ENCODE measurements around the gene CDH4. TPM values are rescaled to one million over a fixed set of nuclear protein-coding genes. Genes with fewer than 3 reads are reported as not detected.
"Not testable (repeated sequence)": the region's sequence is repeated elsewhere in the genome, so short reads cannot be mapped to it uniquely, and the experiment has no call there.

The CDH4 gene
- total and polyA plus RNA-seq, 3 experiments from 2014 or later, result 0.22 TPM; not detected in 2

DNA sequence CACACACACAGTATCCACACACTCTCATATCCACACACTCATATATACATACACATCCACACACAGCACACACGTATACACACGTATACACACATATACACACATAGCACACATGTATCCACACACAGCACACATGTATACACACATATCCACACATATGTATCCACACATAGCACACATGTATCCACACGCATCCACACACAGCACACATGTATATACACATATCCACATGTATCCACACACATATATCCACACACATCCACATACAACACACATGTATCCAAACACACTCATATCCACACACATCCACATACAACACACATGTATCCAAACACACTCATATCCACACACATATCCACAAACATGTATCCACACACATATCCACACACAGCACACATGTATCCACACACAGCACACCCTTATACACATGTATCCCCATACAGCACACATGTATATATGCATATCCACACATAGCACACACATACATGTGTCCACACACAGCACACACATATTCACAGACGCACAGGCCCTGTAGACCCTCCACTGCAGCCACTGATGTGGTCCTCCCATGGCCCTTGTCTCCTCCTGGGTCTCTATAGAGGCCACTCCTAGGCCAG, 172.1 kb downstream of the CDH4 start:
- no peak for DNase-seq
- ChIA-PET POLR2A (no interaction called here), CTCF (no interaction called here)
- Histone ChIP-seq H3K27me3 (ENCODE audit: insufficient read depth, low read length, poor library complexity, severe bottlenecking) (no peaks in the 10 kb centered on the region), H3K4me3 (ENCODE audit: low read length) (no peak overlapping the region), H3K36me3 (ENCODE audit: insufficient read depth, low read length) (no peaks in the 10 kb centered on the region), H3K9me3 (ENCODE audit: low read length) (no peaks in the 10 kb centered on the region), H3K27ac (ENCODE audit: low read depth, low read length) (no peak overlapping the region), H3K4me1 (ENCODE audit: insufficient read depth, low read length) (no peaks in the 10 kb centered on the region)
- H3K4me1 Mint-ChIP-seq, result no peaks in the 10 kb centered on the region
- H3K27me3 Mint-ChIP-seq, result no peaks in the 10 kb centered on the region
- peaks cover 0 to 2% (median 0%) of the 10 kb centered on the region in 5 donors for H3K9me3 Mint-ChIP-seq
- no peak overlapping the region for H3K4me3 Mint-ChIP-seq
- H3K27ac Mint-ChIP-seq, result no peak overlapping the region
- H3K36me3 Mint-ChIP-seq, result no peaks in the 10 kb centered on the region

DNA sequence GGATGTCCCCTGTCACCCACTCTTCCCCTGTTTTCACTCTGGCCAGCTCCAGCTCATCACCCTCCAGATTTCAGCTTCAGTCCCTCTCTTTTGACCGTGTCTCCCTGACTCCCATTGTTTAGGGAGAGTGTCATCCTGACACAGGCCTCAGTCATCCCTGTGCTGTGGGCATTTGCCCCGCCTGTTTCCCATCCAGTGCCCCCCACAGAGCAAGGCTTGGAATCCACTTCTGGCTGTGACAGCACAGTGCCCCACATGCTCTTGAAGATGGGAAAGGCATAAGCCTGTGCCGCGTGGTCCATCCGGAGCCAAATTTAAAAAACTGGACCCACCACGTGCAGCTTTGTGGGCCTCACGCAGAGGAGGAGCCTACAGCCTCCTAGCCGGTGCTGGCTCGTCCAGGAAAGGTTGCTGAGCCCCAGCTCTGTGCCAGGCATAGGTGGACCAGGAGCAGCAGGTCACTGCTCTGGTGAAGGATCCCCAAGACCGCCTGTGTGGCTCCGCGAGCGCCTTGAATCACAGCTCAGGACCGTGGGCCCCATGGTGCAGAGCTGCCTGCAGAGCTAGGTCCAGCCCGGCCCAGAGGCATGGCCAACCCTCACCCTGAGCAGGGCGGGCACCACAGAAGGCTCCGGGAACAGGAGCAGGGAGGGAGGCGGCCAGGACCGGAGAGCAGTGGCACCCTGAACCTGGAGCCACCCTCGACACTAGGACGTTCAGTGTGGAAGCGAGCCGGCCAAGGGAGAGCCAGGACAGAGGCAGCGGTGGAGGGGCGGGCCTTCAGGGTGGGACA, 172.8 kb downstream of the CDH4 start:
- H3K27me3 ChIP-seq (ENCODE audit: insufficient read depth, low read length, poor library complexity, severe bottlenecking), result no peaks in the 10 kb centered on the region
- POLR2A ChIA-PET, result no interaction called here
- Mint-ChIP-seq H3K27me3 (no peaks in the 10 kb centered on the region), H3K4me1 (no peaks in the 10 kb centered on the region), H3K4me3 (no peak overlapping the region), H3K27ac (no peak overlapping the region), H3K36me3 (no peaks in the 10 kb centered on the region), H3K9me3 (peaks cover 0 to 2% (median 0%) of the 10 kb centered on the region in 5 donors)
- H3K4me1 ChIP-seq (ENCODE audit: insufficient read depth, low read length), result no peaks in the 10 kb centered on the region
- H3K4me3 ChIP-seq (ENCODE audit: low read length), result no peak overlapping the region
- no peak overlapping the region for H3K27ac ChIP-seq (ENCODE audit: low read depth, low read length)
- no peaks in the 10 kb centered on the region for H3K9me3 ChIP-seq (ENCODE audit: low read length)
- DNase-seq, result no peak
- no peaks in the 10 kb centered on the region for H3K36me3 ChIP-seq (ENCODE audit: insufficient read depth, low read length)
- CTCF ChIA-PET, result no interaction called here

DNA sequence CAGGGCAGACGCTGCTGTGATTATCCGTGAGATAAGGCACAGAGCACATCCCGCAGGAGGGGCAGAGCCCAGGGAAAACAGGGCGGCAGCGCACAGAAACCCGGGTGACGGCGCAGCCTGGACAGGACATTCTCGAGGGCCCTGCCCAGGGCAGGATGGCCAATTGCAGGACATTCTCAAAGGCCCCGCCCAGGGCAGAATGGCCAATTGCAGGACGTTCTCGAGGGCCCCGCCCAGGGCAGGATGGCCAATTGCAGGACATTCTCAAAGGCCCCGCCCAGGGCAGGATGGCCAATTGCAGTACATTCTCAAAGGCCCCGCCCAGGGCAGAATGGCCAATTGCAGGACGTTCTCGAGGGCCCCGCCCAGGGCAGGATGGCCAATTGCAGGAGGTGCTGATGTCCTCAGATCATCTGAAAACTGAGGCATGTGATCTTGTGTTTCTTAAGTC, 173.5 kb downstream of the CDH4 start:
- H3K36me3 Mint-ChIP-seq; H3K9me3 Mint-ChIP-seq; POLR2A ChIA-PET; CTCF ChIA-PET; DNase-seq; H3K36me3 ChIP-seq (ENCODE audit: insufficient read depth, low read length); H3K27ac Mint-ChIP-seq; H3K4me1 ChIP-seq (ENCODE audit: insufficient read depth, low read length); H3K9me3 ChIP-seq (ENCODE audit: low read length); H3K4me1 Mint-ChIP-seq; H3K27ac ChIP-seq (ENCODE audit: low read depth, low read length); H3K4me3 ChIP-seq (ENCODE audit: low read length); H3K27me3 ChIP-seq (ENCODE audit: insufficient read depth, low read length, poor library complexity, severe bottlenecking); H3K4me3 Mint-ChIP-seq; H3K27me3 Mint-ChIP-seq: not testable (repeated sequence)

DNA sequence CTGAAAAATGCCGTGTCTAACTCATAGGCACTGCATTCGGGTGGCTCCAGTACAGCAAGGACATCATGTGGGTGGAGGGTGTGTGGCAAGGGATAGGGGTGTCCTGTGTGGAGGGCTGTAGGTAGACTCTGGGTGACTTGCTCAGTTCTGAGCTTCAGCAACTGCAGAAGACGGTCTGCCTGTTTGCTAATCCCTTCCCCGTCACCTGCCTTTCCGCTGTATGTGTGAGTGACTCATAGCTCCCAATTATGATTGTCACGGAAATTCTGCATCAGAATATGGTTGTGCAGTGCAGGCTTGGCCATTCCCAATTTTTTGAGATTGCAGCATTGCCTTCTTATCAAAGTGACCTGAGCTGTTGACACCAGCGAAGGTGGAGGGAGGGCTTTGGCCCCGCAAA, 174.3 kb downstream of the CDH4 start:
- no peaks in the 10 kb centered on the region for H3K27me3 Mint-ChIP-seq
- H3K4me1 Mint-ChIP-seq, result no peaks in the 10 kb centered on the region
- H3K9me3 Mint-ChIP-seq, result peaks cover 0 to 2% (median 0%) of the 10 kb centered on the region in 5 donors
- POLR2A ChIA-PET, result no interaction called here
- no peaks in the 10 kb centered on the region for H3K27me3 ChIP-seq (ENCODE audit: insufficient read depth, low read length, poor library complexity, severe bottlenecking)
- CTCF ChIA-PET, result no interaction called here
- no peaks in the 10 kb centered on the region for H3K4me1 ChIP-seq (ENCODE audit: insufficient read depth, low read length)
- H3K27ac Mint-ChIP-seq, result peak overlapping the region in 1 of 8 donors; percentile 23
- no peaks in the 10 kb centered on the region for H3K9me3 ChIP-seq (ENCODE audit: low read length)
- no peak overlapping the region for H3K27ac ChIP-seq (ENCODE audit: low read depth, low read length)
- no peaks in the 10 kb centered on the region for H3K36me3 Mint-ChIP-seq
- H3K4me3 ChIP-seq (ENCODE audit: low read length), result no peak overlapping the region
- DNase-seq, result no peak
- no peak overlapping the region for H3K4me3 Mint-ChIP-seq
- no peaks in the 10 kb centered on the region for H3K36me3 ChIP-seq (ENCODE audit: insufficient read depth, low read length)

DNA sequence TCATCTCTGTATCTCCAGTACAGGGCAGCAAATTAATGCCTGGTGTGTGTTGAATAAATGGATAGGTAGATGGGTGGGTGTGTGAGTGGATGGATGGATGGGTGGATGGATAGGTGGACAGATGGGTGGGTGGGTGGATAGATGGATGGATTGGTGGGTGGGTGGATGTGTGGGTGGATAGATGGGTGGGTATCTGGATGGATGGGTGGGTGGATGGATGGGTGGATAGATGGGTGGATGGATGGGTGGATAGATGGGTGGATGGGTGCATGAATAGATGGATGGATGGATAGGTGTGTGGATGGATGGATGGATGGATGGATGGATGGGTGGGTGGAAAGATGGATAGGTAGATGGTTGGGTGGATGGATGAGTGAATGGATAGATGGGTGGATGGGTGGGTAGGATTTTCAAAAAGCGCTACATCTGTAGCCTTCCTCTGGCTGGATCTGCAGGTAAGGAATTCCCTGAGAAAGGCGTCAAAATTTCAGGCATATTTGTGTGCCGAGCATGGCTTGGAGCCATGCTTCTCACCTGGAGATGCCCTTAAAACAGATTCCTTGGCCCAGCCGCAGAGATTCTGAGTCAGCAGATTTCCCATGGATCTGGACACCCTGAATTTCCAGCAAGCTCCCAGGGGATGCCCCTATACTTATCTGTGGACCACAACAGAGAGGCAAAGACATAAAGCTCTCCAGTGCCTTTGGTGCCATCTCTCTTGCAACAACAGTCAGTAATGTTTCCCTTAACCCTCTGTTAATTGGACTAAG, 177.6 kb downstream of the CDH4 start:
- Histone ChIP-seq H3K4me1 (ENCODE audit: insufficient read depth, low read length) (no peaks in the 10 kb centered on the region), H3K27me3 (ENCODE audit: insufficient read depth, low read length, poor library complexity, severe bottlenecking) (no peaks in the 10 kb centered on the region), H3K36me3 (ENCODE audit: insufficient read depth, low read length) (no peaks in the 10 kb centered on the region), H3K9me3 (ENCODE audit: low read length) (no peaks in the 10 kb centered on the region), H3K4me3 (ENCODE audit: low read length) (no peak overlapping the region), H3K27ac (ENCODE audit: low read depth, low read length) (no peak overlapping the region)
- POLR2A ChIA-PET, result no interaction called here
- no peak overlapping the region for H3K27ac Mint-ChIP-seq
- no peaks in the 10 kb centered on the region for H3K36me3 Mint-ChIP-seq
- H3K4me3 Mint-ChIP-seq, result no peak overlapping the region
- CTCF ChIA-PET, result no interaction called here
- DNase-seq, result no peak
- peaks cover 0 to 2% of the 10 kb centered on the region in 2 donors for H3K27me3 Mint-ChIP-seq
- no peaks in the 10 kb centered on the region for H3K4me1 Mint-ChIP-seq
- H3K9me3 Mint-ChIP-seq, result peaks cover 0 to 2% (median 0%) of the 10 kb centered on the region in 5 donors

DNA sequence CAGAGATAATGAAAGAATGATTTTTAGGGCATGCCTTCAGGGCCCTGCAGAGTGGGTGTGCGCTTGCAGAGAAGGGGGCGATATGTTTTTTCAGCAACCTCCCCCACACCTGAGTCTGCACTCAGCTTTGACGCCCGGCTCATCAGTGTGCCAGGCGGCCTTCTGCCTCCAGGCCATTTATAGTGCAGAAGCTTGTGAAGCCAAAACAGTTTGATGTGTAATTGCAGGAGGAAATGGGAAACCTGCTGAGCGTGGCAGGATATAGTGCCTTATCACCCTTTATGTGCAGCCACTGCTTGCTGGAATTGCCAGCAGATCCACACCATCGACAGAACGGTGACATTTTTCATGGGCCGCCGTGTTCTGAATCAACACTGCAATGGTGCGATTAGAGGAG, 178.2 kb downstream of the CDH4 start:
- peaks cover 0 to 2% (median 0%) of the 10 kb centered on the region in 5 donors for H3K9me3 Mint-ChIP-seq
- no peaks in the 10 kb centered on the region for H3K4me1 Mint-ChIP-seq
- no peak overlapping the region for H3K4me3 ChIP-seq (ENCODE audit: low read length)

DNA sequence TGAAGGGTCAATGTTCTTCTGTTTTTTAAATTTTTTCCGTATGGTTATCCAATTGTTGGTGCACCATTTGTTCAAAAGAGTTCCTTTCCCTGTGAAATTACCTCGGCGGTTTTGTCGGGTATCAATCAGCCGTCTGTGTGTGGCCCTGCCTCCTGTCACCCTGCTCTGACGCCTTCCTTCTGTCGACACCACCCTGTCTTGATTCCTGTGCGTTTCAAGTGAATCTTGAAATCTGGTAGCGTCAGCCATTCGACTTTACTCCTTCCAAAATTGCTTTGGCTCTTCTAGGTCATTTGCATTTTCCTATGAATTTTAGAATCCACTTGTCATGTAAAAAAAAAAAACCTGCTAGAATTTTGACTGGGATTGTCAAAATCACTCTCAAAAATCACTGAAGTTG, 181.1 kb downstream of the CDH4 start:
- no peak for DNase-seq
- H3K4me1 ChIP-seq (ENCODE audit: insufficient read depth, low read length), result no peaks in the 10 kb centered on the region
- POLR2A ChIA-PET, result no interaction called here
- no peak overlapping the region for H3K27ac ChIP-seq (ENCODE audit: low read depth, low read length)
- H3K27me3 Mint-ChIP-seq, result peaks cover 3 to 6% of the 10 kb centered on the region in 2 donors
- no peak overlapping the region for H3K4me3 Mint-ChIP-seq
- H3K36me3 Mint-ChIP-seq, result no peaks in the 10 kb centered on the region
- no peaks in the 10 kb centered on the region for H3K4me1 Mint-ChIP-seq
- no peaks in the 10 kb centered on the region for H3K9me3 ChIP-seq (ENCODE audit: low read length)
- H3K4me3 ChIP-seq (ENCODE audit: low read length), result no peak overlapping the region
- peaks cover 0 to 3% (median 3%) of the 10 kb centered on the region in 5 donors for H3K9me3 Mint-ChIP-seq
- CTCF ChIA-PET, result no interaction called here
- no peak overlapping the region for H3K27ac Mint-ChIP-seq
- no peaks in the 10 kb centered on the region for H3K27me3 ChIP-seq (ENCODE audit: insufficient read depth, low read length, poor library complexity, severe bottlenecking)
- H3K36me3 ChIP-seq (ENCODE audit: insufficient read depth, low read length), result no peaks in the 10 kb centered on the region

More for the DNA sequence above, 178.2 kb downstream of the CDH4 start:
- Mint-ChIP-seq H3K27me3 (peaks cover 0 to 2% of the 10 kb centered on the region in 2 donors), H3K27ac (no peak overlapping the region), H3K4me3 (no peak overlapping the region), H3K36me3 (no peaks in the 10 kb centered on the region)
- H3K27me3 ChIP-seq (ENCODE audit: insufficient read depth, low read length, poor library complexity, severe bottlenecking), result no peaks in the 10 kb centered on the region
- no peak for DNase-seq
- no peak overlapping the region for H3K27ac ChIP-seq (ENCODE audit: low read depth, low read length)
- ChIA-PET CTCF (no interaction called here), POLR2A (no interaction called here)
- H3K4me1 ChIP-seq (ENCODE audit: insufficient read depth, low read length), result no peaks in the 10 kb centered on the region
- H3K9me3 ChIP-seq (ENCODE audit: low read length), result no peaks in the 10 kb centered on the region
- no peaks in the 10 kb centered on the region for H3K36me3 ChIP-seq (ENCODE audit: insufficient read depth, low read length)

DNA sequence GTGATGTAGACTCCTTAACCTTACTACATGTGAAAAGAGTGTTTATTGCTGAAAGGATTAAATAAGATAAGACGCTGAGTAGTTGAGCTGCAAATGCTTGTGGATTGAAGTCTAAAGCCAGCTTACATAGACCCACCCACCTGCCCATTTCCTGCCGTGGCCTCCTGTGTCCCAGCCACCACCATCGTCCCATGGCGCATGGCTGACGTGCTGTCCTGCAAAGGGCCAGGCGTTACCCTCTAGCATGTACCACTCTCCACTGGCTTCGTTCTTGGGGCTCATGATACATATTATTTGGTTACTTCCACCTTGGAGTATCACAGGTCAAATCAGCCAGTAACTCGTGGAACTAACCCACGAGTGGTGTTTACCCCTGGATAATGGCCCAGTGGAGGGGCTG, 181.8 kb downstream of the CDH4 start:
- Mint-ChIP-seq H3K27me3 (peaks cover 3 to 6% of the 10 kb centered on the region in 2 donors), H3K4me1 (no peaks in the 10 kb centered on the region), H3K36me3 (no peaks in the 10 kb centered on the region), H3K4me3 (no peak overlapping the region), H3K9me3 (peaks cover 0 to 3% (median 3%) of the 10 kb centered on the region in 5 donors), H3K27ac (no peak overlapping the region)
- DNase-seq, result no peak
- ChIA-PET CTCF (no interaction called here), POLR2A (no interaction called here)
- no peaks in the 10 kb centered on the region for H3K9me3 ChIP-seq (ENCODE audit: low read length)
- H3K36me3 ChIP-seq (ENCODE audit: insufficient read depth, low read length), result no peaks in the 10 kb centered on the region
- no peaks in the 10 kb centered on the region for H3K4me1 ChIP-seq (ENCODE audit: insufficient read depth, low read length)
- H3K27ac ChIP-seq (ENCODE audit: low read depth, low read length), result no peak overlapping the region
- no peaks in the 10 kb centered on the region for H3K27me3 ChIP-seq (ENCODE audit: insufficient read depth, low read length, poor library complexity, severe bottlenecking)
- H3K4me3 ChIP-seq (ENCODE audit: low read length), result no peak overlapping the region
